Measurements from ENCODE around the gene PLD5. TPM values are rescaled to one million over a fixed set of nuclear protein-coding genes. Genes with fewer than 3 reads are reported as not detected.
"Not testable (repeated sequence)": the region's sequence is repeated elsewhere in the genome, so short reads cannot be mapped to it uniquely, and the experiment has no call there.

The PLD5 gene
- total and polyA plus RNA-seq, 4 donors, result under 0.01 to 0.17 (median 0.05) TPM; not detected in 1

DNA sequence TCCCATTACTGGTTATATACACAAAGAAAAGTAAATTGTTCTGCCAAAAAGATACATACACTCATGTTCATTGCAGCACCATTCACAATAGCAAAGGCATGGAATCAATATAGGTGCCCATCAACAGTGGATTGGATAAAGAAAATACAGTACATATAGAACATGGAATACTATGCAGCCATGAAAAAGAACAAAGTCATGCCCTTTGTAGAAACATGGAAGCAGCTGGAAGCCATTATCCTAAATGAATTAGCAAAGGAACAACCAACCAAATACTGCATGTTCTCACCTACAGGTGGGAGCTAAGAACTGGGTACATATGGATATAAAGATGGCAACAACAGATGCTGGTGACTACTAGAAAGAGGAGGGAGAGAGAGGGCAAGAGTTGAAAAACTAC lies 132.6 kb downstream of the PLD5 start:
- no peak overlapping the region for H3K9ac ChIP-seq (ENCODE audit: low read depth in 1 of 2, low read length in 2 of 2)
- no peak for DNase-seq (ENCODE audit: low spot score)
- TF ChIP-seq, protein P1, sequence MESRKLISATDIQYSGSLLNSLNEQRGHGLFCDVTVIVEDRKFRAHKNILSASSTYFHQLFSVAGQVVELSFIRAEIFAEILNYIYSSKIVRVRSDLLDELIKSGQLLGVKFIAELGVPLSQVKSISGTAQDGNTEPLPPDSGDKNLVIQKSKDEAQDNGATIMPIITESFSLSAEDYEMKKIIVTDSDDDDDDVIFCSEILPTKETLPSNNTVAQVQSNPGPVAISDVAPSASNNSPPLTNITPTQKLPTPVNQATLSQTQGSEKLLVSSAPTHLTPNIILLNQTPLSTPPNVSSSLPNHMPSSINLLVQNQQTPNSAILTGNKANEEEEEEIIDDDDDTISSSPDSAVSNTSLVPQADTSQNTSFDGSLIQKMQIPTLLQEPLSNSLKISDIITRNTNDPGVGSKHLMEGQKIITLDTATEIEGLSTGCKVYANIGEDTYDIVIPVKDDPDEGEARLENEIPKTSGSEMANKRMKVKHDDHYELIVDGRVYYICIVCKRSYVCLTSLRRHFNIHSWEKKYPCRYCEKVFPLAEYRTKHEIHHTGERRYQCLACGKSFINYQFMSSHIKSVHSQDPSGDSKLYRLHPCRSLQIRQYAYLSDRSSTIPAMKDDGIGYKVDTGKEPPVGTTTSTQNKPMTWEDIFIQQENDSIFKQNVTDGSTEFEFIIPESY (IDR thresholded peaks at IDR 0.05), result no peak
- no peak for TF ChIP-seq FOXA1 (IDR thresholded peaks at IDR 0.05)
- no peak for TF ChIP-seq RAD21 (IDR thresholded peaks at IDR 0.05)
- TF ChIP-seq GABPA (IDR thresholded peaks at IDR 0.05 in 1 of 2, conservative IDR thresholded peaks at IDR 0.05 in 1 of 2), result no peak
- TF ChIP-seq, protein P2, sequence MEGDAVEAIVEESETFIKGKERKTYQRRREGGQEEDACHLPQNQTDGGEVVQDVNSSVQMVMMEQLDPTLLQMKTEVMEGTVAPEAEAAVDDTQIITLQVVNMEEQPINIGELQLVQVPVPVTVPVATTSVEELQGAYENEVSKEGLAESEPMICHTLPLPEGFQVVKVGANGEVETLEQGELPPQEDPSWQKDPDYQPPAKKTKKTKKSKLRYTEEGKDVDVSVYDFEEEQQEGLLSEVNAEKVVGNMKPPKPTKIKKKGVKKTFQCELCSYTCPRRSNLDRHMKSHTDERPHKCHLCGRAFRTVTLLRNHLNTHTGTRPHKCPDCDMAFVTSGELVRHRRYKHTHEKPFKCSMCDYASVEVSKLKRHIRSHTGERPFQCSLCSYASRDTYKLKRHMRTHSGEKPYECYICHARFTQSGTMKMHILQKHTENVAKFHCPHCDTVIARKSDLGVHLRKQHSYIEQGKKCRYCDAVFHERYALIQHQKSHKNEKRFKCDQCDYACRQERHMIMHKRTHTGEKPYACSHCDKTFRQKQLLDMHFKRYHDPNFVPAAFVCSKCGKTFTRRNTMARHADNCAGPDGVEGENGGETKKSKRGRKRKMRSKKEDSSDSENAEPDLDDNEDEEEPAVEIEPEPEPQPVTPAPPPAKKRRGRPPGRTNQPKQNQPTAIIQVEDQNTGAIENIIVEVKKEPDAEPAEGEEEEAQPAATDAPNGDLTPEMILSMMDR (IDR thresholded peaks at IDR 0.05; ENCODE audit: low read depth, low read length, missing input control), result no peak
- TF ChIP-seq, protein P3, sequence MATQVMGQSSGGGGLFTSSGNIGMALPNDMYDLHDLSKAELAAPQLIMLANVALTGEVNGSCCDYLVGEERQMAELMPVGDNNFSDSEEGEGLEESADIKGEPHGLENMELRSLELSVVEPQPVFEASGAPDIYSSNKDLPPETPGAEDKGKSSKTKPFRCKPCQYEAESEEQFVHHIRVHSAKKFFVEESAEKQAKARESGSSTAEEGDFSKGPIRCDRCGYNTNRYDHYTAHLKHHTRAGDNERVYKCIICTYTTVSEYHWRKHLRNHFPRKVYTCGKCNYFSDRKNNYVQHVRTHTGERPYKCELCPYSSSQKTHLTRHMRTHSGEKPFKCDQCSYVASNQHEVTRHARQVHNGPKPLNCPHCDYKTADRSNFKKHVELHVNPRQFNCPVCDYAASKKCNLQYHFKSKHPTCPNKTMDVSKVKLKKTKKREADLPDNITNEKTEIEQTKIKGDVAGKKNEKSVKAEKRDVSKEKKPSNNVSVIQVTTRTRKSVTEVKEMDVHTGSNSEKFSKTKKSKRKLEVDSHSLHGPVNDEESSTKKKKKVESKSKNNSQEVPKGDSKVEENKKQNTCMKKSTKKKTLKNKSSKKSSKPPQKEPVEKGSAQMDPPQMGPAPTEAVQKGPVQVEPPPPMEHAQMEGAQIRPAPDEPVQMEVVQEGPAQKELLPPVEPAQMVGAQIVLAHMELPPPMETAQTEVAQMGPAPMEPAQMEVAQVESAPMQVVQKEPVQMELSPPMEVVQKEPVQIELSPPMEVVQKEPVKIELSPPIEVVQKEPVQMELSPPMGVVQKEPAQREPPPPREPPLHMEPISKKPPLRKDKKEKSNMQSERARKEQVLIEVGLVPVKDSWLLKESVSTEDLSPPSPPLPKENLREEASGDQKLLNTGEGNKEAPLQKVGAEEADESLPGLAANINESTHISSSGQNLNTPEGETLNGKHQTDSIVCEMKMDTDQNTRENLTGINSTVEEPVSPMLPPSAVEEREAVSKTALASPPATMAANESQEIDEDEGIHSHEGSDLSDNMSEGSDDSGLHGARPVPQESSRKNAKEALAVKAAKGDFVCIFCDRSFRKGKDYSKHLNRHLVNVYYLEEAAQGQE (IDR thresholded peaks at IDR 0.05), result no peak
- no peak for TF ChIP-seq JUND (IDR thresholded peaks at IDR 0.05)
- TF ChIP-seq FOXA2 (IDR thresholded peaks at IDR 0.05), result no peak
- TF ChIP-seq EGR1 (IDR thresholded peaks at IDR 0.05; ENCODE audit: low read depth in 2 of 2), result no peak
- H3K4me3 ChIP-seq (ENCODE audit: low read depth in 1 of 3, low read length in 3 of 3), result no peak overlapping the region
- no peaks in the 10 kb centered on the region for H3K9me3 ChIP-seq (ENCODE audit: control insufficient read depth in 4 of 4, low read length in 3 of 4)
- H3K36me3 ChIP-seq (ENCODE audit: control insufficient read depth in 4 of 4, insufficient read depth in 3 of 4, low read depth in 1 of 4, low read length in 3 of 4), result no peaks in the 10 kb centered on the region
- H3K27ac ChIP-seq (ENCODE audit: low read depth in 1 of 2, low read length in 2 of 2), result no peak overlapping the region
- no peaks in the 10 kb centered on the region for H3K27me3 ChIP-seq (ENCODE audit: control insufficient read depth in 4 of 4, insufficient read depth in 4 of 4, low read length in 3 of 4)
- H3K4me1 ChIP-seq (ENCODE audit: control insufficient read depth in 4 of 4, insufficient read depth in 4 of 4, low read length in 3 of 4), result no peaks in the 10 kb centered on the region

DNA sequence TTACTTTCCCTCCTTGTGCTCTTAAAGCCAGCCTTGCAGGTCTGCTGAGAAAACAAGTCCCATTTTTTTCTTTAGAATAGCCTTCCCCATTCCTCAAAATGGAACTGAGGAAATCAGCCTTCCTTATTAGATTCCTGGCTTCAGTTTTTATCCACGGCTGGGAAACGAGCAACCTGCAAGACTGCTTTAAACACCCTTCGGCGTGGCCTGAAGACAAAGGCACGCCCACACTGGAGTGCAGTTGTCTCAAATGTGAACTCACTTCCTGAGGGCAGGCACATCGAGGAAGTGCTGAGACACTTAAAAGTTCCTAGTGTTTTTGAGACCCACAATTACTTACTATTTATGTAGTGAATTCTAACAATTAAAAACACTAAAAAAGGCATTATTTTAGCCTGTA lies 148.4 kb downstream of the PLD5 start:
- WGBS, result 56% methylated on average over 6 of the region's 6 CpGs

DNA sequence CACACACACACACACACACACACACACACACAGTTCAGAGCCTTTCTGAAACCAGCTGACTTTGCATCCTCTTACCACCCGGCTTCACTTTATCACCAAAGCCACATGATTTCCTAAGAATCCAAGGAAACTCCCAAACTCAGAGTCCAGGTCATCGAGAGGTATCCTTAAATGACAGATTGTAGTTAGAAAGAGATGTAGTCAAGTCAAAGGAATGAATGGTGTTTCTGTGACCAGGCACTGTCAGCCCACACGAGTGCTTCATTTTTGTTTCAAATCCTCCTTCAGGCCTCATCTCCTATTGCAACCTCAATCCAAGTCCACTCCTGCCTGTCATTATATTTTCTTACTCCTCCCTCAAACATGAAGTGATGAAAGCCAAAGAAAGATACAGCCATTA lies 174.1 kb downstream of the PLD5 start:
- H3K4me1 ChIP-seq (ENCODE audit: control insufficient read depth in 4 of 4, insufficient read depth in 4 of 4, low read length in 3 of 4); H3K27me3 ChIP-seq (ENCODE audit: control insufficient read depth in 4 of 4, insufficient read depth in 4 of 4, low read length in 3 of 4); H3K9me3 ChIP-seq (ENCODE audit: control insufficient read depth in 4 of 4, low read length in 3 of 4); H3K4me3 ChIP-seq (ENCODE audit: low read depth in 1 of 3, low read length in 3 of 3); H3K27ac ChIP-seq (ENCODE audit: low read depth in 1 of 2, low read length in 2 of 2); DNase-seq (ENCODE audit: low spot score); H3K9ac ChIP-seq (ENCODE audit: low read depth in 1 of 2, low read length in 2 of 2); H3K36me3 ChIP-seq (ENCODE audit: control insufficient read depth in 4 of 4, insufficient read depth in 3 of 4, low read depth in 1 of 4, low read length in 3 of 4): not testable (repeated sequence)
- WGBS, result 61% methylated on average over 3 of the region's 3 CpGs

More for the DNA sequence above, 148.4 kb downstream of the PLD5 start:
- H3K4me1 ChIP-seq (ENCODE audit: control insufficient read depth in 4 of 4, insufficient read depth in 4 of 4, low read length in 3 of 4); H3K9me3 ChIP-seq (ENCODE audit: control insufficient read depth in 4 of 4, low read length in 3 of 4); H3K4me3 ChIP-seq (ENCODE audit: low read depth in 1 of 3, low read length in 3 of 3); DNase-seq (ENCODE audit: low spot score); H3K27me3 ChIP-seq (ENCODE audit: control insufficient read depth in 4 of 4, insufficient read depth in 4 of 4, low read length in 3 of 4); H3K9ac ChIP-seq (ENCODE audit: low read depth in 1 of 2, low read length in 2 of 2); H3K36me3 ChIP-seq (ENCODE audit: control insufficient read depth in 4 of 4, insufficient read depth in 3 of 4, low read depth in 1 of 4, low read length in 3 of 4); H3K27ac ChIP-seq (ENCODE audit: low read depth in 1 of 2, low read length in 2 of 2): not testable (repeated sequence)

Measured in liver (tissue), 9 donors.